Measurements from ENCODE around the gene ARHGAP5.

Gene ARHGAP5

DNA sequence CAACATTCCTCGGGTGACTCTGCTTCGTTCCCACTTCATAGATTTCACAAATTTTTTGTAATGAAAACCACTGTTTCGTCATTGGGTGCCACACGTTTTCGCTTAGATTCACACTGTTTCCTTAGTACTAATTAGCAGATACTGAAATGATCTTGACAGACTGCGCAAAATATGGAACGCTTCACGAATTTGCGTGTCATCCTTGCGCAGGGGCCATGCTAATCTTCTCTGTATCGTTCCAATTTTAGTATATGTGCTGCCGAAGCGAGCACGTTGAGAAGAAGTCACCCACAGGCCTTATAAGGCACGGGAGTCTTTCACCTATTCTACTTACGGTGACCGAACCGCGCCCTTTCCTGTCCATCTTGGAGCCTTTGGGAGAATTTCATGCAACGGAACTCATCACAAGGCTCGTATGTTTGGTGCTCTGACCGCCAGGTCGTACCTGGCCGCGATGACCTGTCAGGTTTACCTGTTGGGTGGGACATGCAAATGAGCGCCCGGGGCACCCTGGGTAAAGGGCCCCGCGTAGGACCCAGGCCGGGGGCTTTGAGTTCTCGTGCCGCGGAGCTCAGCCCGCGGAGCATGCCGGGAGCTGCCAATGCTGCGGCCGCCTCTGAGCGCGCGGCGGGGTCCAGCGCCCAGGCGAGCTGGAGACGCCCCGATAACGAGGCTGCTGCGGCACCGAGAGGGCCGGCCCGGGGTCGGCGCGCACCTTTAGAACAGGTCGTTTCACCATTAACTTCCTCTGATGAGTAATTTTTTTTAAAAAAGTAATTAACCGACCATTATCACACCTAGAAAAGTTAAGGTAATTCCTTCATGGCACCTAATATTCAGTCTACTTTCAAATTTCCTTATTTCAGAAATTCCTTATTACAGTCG lies 126.1 kb downstream of the ARHGAP5 start, which contains the start of gene RNU6-8:
Gene RNU6-8 (minus strand): TSS at position 272 of the 885 bp plus-strand sequence.
- Histone ChIP-seq H3K27ac (peak within 1 kb of the TSS; percentile 98), H3K9me3 (ENCODE audit: severe bottlenecking) (no peaks in the 10 kb centered on the region), H3K36me3 (no peaks in the 10 kb centered on the region), H3K4me3 (ENCODE audit: low read depth, low read length) (peak within 1 kb of the TSS; percentile 92), H3K27me3 (ENCODE audit: insufficient read depth, low read depth, severe bottlenecking) (no peaks in the 10 kb centered on the region)
- DNase-seq, result peak; percentile 90
- TF ChIP-seq, protein P1, sequence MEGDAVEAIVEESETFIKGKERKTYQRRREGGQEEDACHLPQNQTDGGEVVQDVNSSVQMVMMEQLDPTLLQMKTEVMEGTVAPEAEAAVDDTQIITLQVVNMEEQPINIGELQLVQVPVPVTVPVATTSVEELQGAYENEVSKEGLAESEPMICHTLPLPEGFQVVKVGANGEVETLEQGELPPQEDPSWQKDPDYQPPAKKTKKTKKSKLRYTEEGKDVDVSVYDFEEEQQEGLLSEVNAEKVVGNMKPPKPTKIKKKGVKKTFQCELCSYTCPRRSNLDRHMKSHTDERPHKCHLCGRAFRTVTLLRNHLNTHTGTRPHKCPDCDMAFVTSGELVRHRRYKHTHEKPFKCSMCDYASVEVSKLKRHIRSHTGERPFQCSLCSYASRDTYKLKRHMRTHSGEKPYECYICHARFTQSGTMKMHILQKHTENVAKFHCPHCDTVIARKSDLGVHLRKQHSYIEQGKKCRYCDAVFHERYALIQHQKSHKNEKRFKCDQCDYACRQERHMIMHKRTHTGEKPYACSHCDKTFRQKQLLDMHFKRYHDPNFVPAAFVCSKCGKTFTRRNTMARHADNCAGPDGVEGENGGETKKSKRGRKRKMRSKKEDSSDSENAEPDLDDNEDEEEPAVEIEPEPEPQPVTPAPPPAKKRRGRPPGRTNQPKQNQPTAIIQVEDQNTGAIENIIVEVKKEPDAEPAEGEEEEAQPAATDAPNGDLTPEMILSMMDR (IDR thresholded peaks at IDR 0.05; ENCODE audit: low read depth, low read length), result no peak

DNA sequence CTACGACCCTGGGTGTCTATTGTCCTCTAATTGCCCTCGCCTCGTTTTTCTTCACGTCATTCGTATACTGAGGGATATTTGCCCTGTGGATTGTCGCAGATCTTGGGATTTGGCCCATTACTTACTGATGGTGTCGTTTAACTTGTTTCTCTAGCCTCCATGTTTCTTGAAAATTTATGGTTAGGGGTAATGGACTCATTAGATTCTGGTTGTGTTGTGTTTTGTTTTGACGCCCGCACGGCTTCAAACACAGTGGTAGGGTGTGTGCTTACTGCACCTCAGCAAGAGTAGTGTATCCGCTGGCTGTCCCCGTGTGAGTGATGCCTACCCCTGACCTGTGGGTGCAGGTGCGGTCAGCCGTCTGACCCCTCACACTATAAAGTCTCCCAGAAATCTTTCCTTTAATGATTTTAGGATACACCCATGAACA lies 126.8 kb downstream of the ARHGAP5 start:
- Histone ChIP-seq H3K27me3 (ENCODE audit: insufficient read depth, low read depth, severe bottlenecking) (no peaks in the 10 kb centered on the region), H3K27ac (peak overlapping the region; percentile 98), H3K36me3 (no peaks in the 10 kb centered on the region), H3K9me3 (ENCODE audit: severe bottlenecking) (no peaks in the 10 kb centered on the region), H3K4me3 (ENCODE audit: low read depth, low read length) (peak overlapping the region; percentile 92)
- DNase-seq, result no peak
- TF ChIP-seq, protein P1 (IDR thresholded peaks at IDR 0.05; ENCODE audit: low read depth, low read length), result no peak

DNA sequence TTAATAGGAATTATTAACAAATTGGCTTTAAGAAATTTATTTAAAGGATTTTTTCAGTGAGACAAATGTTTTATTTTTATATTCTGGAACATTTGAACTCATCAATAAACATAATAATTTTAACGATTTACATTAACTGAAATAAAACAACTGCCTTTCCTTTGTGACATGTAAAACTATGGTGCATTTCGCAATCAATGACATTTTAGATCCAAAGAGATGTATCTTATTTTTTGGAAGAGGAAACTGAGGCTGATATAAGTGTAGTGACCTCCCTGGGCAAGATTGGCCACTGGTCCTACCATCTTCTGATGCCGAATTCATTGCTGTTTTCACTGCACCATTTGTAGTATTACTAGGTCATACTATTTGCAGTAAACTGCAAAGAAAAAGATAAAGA lies 128.4 kb downstream of the ARHGAP5 start:
- no peaks in the 10 kb centered on the region for H3K9me3 ChIP-seq (ENCODE audit: severe bottlenecking)
- H3K27ac ChIP-seq, result no peak overlapping the region
- no peaks in the 10 kb centered on the region for H3K36me3 ChIP-seq
- TF ChIP-seq, protein P1 (IDR thresholded peaks at IDR 0.05; ENCODE audit: low read depth, low read length), result no peak
- H3K4me3 ChIP-seq (ENCODE audit: low read depth, low read length), result no peak overlapping the region
- no peaks in the 10 kb centered on the region for H3K27me3 ChIP-seq (ENCODE audit: insufficient read depth, low read depth, severe bottlenecking)
- no peak for DNase-seq

DNA sequence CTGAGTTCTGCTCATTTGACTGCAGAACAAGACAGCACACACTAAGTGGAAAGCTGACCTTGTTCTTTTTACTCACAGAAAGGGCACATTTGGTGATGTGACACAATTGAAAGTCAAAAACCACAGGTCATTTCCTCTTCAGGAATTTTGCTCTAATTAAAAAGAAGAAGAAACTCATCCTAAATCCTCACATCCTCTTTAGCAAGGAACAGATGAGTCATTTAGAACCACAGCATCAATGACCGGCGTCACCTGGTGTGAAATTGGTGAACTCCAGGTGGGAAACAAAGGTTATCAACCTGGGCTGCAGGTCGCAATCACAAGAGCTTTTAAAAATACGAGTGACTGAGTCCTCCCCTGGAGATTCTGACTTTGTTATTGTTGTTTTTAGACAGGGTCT lies 128.9 kb downstream of the ARHGAP5 start:
- TF ChIP-seq, protein P1 (IDR thresholded peaks at IDR 0.05; ENCODE audit: low read depth, low read length), result no peak
- Histone ChIP-seq H3K36me3 (no peaks in the 10 kb centered on the region), H3K27ac (no peak overlapping the region), H3K4me3 (ENCODE audit: low read depth, low read length) (no peak overlapping the region), H3K27me3 (ENCODE audit: insufficient read depth, low read depth, severe bottlenecking) (no peaks in the 10 kb centered on the region), H3K9me3 (ENCODE audit: severe bottlenecking) (no peaks in the 10 kb centered on the region)
- no peak for DNase-seq

DNA sequence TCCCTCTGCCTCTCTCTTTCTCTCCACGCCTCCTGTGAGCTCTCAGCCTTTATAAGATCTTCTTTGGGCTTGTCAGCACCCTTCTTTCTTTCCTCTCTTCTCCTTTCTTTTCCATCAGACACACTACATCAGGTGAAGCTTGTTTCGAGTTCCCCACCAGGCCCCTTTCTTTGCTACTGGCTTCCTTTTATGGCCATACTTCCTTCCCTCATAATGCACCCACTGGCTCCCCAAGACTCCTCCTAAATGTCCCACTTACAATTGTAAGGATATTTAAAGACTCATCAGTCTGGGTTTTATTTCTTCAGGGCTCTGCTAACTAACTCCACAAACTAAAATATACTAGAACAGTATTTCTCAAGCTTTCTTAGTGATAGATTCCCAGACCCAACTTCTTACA lies 129.4 kb downstream of the ARHGAP5 start:
- no peak overlapping the region for H3K27ac ChIP-seq
- DNase-seq, result no peak
- H3K4me3 ChIP-seq (ENCODE audit: low read depth, low read length), result no peak overlapping the region
- no peaks in the 10 kb centered on the region for H3K9me3 ChIP-seq (ENCODE audit: severe bottlenecking)
- H3K27me3 ChIP-seq (ENCODE audit: insufficient read depth, low read depth, severe bottlenecking), result no peaks in the 10 kb centered on the region
- H3K36me3 ChIP-seq, result no peaks in the 10 kb centered on the region
- TF ChIP-seq, protein P1 (IDR thresholded peaks at IDR 0.05; ENCODE audit: low read depth, low read length), result no peak

Data from WERI-Rb-1 (cell line).